ENCODE data around the gene IMPA2. TPM values are rescaled to one million over a fixed set of nuclear protein-coding genes. Genes with fewer than 3 reads are reported as not detected.
"Not testable (repeated sequence)": the region's sequence is repeated elsewhere in the genome, so short reads cannot be mapped to it uniquely, and the experiment has no call there.

IMPA2 gene
- total RNA-seq, 1 experiment from 2014 or later, result 55.8 TPM

DNA sequence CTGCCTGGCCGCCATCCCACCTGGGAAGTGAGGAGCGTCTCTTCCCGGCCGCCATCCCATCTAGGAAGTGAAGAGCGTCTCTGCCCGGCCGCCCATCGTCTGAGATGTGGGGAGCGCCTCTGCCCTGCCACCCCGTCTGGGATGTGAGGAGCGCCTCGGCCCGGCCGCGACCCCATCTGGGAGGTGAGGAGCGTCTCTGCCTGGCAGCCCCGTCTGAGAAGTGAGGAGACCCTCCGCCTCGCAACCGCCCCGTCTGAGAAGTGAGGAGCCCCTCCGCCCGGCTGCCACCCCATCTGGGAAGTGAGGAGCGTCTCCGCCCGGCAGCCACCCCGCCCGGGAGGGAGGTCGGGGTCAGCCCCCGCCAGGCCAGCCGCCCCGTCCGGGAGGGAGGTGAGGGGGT, 21.7 kb upstream of the IMPA2 start:
- DNase-seq (ENCODE audit: low spot score); in situ Hi-C loops (cut with HindIII; ENCODE audit: low sequenced_read_pairs): not testable (repeated sequence)

DNA sequence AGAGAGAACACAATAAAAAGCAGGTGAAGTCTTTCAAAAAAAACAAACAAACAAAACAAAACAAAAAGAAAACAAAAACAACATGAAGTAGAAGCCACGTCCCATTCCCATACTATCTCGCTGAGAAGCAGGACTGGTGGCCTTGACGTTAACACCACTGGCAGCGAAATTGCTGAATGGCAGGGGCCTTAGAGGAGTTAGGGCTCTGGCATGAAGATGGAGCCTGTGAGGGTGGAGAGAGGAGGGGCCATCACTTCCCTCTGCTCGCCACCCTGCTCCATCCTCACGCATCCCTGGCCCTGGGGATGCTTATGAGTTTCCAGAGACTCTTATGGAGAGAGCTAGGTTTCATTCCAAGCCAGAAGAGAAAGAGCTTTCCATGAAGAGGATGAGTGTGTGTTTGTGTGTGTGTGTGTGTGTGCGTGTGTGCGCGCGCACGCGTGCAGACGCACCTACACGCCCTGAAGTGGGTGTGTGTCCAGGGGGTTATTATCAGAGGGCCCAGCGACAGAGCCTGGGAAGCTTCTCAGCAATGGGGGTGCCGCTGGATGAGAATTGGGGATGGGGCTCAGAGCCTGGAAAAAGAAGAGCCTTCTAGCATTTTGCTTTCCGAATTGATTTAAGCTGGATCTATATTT, 20.4 kb upstream of the IMPA2 start:
- no peak for DNase-seq (ENCODE audit: low spot score)
- in situ Hi-C loops (cut with HindIII; ENCODE audit: low sequenced_read_pairs), result no loop called here

DNA sequence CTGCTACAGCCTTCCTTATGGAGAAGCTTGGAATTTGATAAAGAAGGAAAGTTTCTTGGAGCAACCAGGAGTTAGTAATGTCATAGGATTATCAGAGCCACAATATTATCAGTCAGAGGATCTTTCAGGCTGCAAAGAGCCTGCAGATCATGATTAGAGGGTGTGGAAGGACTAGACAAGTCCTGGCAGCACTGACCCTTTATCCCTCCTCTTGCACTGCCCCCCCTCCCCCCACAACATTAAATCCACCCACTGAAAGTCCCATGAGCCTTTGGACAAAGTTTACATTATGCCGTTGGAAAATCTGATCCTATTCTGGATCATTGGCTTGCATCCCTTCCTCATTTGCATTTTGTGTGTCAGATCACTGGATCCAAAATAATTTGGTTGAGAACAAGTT, 18.7 kb upstream of the IMPA2 start:
- in situ Hi-C loops (cut with HindIII; ENCODE audit: low sequenced_read_pairs), result no loop called here
- DNase-seq (ENCODE audit: low spot score), result no peak

DNA sequence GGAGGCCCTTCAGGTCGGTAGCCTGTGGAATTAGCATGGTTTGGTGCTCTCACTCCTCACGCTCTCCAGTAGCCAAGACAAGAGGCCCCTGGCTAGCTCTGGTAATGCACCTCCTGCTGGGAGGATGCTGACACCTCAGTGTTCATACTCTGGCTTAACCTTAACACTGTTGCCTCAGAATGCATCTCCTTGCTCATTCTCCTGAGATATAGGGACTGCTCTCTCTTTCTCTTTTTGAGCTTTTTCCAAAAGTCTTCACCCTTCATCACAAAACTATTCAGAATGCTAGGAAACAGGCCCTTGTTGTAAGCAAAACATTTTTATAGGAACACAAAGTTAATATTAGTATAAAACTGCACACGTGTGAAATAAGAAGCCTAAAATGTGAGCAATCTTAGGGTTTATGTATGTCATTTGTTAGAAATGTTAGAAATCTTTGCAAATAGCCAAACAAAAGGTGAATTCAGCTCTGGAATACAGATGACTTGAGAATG, 17.3 kb upstream of the IMPA2 start:
- in situ Hi-C loops (cut with HindIII; ENCODE audit: low sequenced_read_pairs), result no loop called here
- DNase-seq (ENCODE audit: low spot score), result no peak

DNA sequence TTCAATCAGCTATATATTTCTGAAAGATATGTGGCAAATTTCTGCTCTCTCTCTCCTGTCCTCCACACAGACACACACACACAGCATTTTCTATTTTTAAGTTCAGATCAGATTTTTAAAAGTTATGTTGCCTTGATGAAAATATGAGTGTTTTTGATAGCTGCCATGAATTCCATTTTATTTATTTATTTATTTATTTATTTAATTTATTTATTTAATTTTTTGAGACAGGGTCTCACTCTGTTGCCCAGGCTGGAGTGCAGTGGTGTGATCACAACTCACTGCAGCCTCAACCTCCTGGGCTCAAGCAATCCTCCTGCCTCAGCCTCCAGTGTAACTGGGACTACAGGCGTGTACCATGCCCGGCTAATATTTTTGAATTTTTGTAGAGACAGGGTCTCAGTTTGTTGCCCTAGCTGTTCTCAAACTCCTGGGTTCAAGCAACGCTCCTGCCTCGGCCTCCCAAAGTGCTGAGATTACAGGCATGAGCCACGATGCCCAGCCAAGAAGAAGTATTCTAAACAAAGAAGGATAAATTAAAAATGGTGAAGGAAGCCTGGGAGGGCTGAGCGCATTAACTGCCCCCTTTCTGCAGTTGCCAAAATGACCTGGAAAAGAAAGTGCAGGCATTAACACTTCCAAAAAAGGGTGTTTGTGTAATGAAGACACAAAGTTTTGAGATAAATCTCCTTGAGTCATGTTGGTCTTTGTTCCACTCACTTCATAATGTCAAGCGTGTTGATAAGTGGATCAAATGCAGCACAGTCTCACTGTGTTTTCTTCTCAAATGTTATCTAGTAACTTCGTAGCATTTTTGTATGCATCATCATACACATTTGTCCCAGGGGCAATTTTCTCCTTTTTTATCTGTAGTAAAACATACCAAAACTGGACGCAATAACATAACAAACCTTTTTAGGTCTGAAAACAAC, 11.1 kb upstream of the IMPA2 start:
- no peak for DNase-seq (ENCODE audit: low spot score)
- in situ Hi-C loops (cut with HindIII; ENCODE audit: low sequenced_read_pairs), result no loop called here

DNA sequence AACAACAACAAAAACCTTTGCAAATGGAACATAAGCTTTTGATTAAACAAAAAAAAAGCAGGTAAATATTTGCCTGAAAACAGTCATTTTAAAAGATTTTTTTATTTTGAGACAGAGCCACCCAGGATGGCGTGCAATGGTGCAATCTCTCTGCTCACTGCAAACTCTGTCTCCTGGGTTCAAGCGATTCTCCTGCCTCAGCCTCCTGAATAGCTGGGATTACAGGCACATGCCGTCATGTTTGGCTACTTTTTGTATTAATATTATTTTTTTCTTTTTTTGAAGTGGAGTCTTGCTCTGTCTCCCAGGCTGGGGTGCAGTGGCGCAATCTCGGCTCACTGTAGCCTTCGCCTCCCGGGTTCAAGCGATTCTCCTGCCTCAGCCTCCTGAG, 10.5 kb upstream of the IMPA2 start:
- DNase-seq (ENCODE audit: low spot score); in situ Hi-C loops (cut with HindIII; ENCODE audit: low sequenced_read_pairs): not testable (repeated sequence)

DNA sequence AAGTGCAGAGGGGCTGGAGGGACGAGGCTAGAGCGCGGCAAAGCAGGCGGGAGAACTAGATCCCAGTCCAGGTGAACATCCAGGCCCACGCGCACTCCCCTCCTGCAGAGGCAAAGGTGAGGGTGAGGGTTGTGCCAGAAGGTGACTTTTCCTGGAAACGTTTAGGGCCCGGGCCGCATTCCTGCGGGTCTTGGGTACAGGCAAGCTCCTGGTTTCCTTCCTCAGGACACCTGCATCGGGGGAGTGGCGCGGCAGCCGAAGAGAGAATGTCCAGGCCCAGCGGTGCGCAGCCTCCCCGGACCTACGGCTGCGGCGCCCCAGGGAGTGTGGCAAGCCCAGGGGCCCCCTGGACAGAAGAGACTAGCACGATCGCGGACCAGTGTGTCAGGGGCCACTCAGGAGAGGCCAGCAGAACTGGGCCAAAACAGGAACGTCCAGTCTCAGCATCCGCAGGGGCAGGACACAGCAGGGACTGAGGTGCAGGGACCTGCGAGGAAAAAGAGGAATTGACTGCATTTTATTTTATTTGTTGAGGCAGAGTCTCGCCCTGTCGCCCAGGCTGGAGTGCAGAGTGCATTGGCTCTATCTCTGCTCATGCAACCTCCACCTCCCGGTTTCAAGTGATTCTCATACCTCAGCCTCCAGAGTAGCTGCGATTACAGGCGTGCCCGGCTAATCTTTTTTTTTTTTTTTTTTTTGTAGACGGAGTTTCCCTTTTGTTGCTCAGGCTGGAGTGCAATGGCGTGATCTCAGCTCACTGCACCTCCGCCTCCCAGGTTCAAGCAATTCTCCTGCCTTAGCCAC, 8.7 kb upstream of the IMPA2 start:
- in situ Hi-C loops (cut with HindIII; ENCODE audit: low sequenced_read_pairs), result no loop called here
- DNase-seq (ENCODE audit: low spot score), result no peak

DNA sequence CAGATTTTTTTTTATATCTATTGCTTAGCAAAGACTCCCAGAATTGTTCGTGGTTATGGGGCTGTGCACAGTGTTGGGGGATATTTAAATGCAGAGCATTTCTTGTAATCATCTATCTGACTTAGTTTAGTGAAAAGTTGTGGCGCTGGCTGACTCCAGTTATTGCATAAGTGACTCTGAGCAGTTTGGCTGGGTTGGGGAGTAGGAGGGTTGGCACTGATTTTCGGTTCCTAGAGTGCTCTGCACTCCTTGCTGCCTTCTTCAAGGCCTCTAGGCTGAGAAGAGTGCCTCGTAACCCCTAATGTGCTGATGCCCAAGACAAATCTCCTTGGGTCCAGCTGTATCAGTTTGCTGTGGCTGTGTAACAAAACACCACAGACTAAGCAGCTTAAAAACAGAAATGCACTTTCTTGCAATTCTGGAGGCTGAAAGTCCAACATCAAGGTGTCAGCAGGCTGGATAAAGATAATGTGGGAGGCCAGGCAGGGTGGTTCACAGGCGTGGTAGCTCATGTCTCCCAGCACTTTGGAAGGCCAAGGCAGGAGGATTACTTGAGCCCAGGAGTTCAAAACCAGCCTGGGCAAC, 6.5 kb upstream of the IMPA2 start:
- no peak for DNase-seq (ENCODE audit: low spot score)
- in situ Hi-C loops (cut with HindIII; ENCODE audit: low sequenced_read_pairs), result no loop called here

DNA sequence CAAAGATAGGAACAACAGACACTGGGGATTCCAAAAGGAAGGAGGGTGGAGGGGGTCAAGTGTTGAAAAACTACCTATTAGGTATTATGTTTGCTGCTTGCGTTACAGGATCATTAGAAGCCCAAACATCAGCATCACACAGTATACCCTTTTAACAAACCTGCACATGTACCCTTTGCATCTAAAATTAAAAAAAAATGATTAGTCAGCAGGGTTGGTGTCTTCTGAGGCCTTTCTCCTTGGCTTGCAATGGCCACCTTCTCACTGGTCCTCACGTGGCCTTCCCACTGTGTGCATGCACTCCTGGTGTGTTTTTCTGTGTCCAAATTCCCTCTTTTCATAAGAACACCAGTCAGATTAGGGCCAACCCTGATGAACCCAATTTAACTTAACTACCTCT, 5.6 kb upstream of the IMPA2 start:
- in situ Hi-C loops (cut with HindIII; ENCODE audit: low sequenced_read_pairs), result no loop called here
- DNase-seq (ENCODE audit: low spot score), result no peak

DNA sequence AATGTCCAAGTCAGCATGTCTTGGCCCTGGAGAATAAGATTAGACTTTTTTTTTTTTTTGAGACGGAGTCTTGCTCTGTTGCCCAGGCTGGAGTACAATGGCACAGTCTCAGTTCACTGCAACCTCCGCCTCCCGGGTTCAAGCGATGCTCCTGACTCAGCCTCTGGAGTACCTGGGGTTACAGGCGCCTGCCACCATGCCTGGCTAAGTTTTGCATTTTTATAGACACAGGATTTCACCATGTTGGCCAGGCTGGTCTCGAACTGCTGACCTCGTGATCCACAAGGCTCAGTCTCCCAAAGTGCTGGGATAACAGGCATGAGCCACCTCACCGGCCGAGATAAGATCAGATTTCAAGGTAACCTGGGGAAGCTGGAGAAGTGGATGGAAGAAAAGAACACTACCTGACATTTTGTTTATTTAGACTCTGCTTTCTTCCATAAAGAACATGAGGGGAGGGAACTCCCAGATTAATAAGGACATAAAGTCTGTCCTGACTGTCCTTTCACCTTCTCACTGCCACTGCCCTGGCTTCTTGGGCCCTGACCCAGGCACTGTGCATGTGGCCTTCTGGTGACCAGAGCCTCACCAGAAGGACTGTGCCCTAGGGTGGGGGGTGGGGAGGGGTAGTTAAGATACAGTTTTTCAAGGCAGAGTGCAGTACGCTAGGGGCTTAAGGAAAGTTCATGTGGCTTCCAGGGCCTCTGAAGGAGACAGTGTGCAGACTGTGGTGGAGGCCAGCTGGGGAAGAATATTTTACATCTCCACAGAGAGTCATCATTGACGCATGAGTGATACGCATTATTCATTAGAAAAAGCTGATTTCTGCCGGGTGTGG, 4.8 kb upstream of the IMPA2 start:
- in situ Hi-C loops (cut with HindIII; ENCODE audit: low sequenced_read_pairs), result no loop called here
- no peak for DNase-seq (ENCODE audit: low spot score)

DNA sequence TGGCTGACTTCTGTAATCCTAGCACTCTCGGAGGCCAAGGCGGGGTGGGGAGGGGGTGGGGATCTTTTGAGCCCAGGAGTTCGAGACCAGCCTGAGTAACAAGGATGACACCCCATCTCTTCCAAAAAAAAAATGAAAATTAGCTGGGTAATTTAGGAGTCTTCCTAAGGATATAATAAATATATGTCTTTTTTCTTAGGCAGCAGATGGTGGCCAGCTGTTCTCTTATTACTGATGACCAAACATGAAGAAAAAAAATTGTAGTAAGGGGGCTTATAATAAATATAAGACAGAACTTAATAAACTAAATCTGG, 4.2 kb upstream of the IMPA2 start:
- in situ Hi-C loops (cut with HindIII; ENCODE audit: low sequenced_read_pairs), result no loop called here

DNA sequence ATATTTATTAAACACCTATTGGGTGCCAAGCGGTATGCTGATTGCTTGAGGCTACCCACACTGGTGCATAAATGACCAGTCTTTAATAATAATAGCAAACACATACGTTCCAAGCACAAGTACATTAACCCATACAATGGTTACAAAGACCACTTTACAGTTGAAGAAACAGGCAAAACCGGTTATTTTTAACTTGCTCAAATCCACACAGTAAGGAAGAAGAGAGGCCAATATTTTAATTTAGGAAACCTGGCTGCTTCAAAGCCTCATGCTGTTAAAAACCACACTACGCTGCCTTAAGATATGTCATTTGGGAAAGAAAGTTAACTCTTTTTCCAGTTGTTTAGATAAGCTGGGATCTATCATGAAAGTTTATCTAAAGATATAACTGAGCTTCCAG, 2.4 kb upstream of the IMPA2 start:
- no peak for DNase-seq (ENCODE audit: low spot score)
- in situ Hi-C loops (cut with HindIII; ENCODE audit: low sequenced_read_pairs), result no loop called here

More for the DNA sequence above, 4.2 kb upstream of the IMPA2 start:
- DNase-seq (ENCODE audit: low spot score), result no peak

DNA sequence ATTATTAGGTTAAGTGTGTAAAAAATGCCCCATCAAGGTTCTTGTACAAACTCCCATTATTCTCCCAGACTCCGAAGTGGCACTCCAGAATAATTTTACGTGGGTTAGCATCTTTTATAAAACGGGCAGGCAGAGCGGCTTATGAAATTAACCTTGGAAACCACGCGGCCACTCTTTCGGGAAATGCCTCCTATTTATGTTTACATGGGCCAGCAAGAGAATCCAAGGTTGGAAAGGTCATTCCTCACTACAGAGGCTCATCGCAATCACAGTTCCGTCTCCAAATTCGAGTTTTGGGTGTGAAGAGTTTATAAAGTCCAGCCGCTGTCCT, 1.2 kb upstream of the IMPA2 start:
- no peak for DNase-seq (ENCODE audit: low spot score)
- in situ Hi-C loops (cut with HindIII; ENCODE audit: low sequenced_read_pairs), result no loop called here

DNA sequence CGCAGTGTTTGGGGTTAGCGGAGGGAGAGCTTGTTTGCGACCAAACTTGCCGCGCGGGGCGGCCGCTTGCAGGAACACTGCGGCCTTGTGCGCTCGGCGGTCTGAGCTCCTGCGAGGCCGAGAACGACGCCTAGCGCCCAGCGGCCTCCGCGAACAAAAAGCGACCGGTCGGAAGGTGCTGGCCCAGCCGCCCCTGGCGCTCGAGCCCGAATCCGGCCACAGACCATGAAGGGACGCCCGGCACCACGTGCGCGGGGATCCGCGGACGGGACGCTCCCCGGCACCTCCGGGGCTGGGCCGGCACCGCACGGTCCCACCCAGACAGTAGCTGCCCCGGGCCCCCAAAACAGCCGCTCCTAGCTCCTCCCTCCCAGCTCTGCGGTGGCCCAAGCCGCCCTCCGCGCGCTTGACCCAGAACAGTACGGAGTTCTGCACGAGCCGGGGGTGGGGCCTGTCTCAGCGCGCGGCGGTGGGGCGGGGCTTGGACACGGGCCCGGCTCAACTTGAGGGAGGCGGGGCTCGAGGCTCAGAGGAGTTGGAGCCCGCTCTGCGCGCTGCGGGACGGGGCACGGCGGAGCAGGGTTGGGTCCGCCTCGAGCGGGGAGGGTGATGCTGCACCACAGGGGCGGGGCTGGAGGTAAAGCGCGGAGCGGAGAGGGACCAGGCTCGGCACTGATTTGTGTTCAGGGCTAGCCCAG, 664 bp upstream of the IMPA2 start:
- DNase-seq (ENCODE audit: low spot score), result peak; percentile 84
- in situ Hi-C loops (cut with HindIII; ENCODE audit: low sequenced_read_pairs), result no loop called here

DNA sequence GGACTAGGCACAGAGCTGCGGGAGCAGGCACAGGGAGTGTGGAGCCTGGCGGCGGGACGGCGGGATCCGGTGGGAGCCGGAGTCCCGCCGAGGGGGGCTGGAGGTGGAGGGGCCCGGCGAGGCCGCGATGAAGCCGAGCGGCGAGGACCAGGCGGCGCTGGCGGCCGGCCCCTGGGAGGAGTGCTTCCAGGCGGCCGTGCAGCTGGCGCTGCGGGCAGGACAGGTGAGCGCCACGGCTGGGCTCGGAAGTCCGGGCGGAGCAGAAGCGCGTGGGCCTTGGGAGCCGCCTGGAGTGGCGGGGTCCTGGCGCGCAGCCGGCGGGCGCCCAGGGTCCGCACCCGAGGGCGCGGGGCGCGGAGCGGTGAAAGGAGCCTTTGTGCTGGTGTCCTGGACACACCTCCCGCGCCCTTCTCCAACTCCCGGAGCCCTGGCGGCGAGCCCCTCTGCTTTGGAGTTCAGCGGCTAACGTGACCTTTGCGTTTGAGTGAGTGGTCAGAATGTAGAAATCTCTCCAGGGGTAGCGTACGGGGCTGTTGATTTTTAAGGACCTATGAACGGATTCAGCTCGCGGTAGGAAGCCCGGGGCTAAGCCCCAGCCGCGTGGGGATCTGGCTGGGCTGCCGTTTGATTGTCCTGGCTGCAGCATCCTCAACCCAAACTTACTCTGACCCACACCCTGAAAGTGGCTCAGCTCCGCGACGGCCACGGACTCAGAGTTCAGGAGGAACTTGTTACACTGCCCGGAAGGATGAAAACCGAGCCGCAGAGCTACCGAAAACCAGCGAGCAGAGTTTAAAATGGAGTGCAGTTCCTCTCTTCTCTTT, 448 bp downstream of the IMPA2 start:
- DNase-seq (ENCODE audit: low spot score), result peak; percentile 8
- in situ Hi-C loops (cut with HindIII; ENCODE audit: low sequenced_read_pairs), result no loop called here

DNA sequence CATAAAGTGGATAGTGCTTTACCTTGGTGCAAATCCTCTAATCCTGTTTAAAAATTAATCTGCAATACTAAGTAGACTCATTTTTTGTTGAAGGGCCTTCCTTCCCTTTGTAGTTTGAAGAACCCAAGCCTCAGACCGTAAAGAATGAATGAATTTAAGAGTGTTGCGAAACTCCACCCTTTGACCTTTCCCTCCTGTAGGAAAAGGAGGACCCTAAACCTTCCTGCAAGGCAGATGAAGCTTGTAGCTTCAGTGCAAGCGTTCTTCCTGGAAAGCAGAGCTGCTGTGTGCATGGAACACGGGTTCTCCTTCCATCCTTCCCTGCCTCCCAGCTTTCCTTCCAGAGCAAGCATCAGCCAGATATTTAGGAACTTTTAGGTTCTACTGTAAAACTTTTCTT, 1.7 kb downstream of the IMPA2 start:
- no peak for DNase-seq (ENCODE audit: low spot score)
- in situ Hi-C loops (cut with HindIII; ENCODE audit: low sequenced_read_pairs), result no loop called here

DNA sequence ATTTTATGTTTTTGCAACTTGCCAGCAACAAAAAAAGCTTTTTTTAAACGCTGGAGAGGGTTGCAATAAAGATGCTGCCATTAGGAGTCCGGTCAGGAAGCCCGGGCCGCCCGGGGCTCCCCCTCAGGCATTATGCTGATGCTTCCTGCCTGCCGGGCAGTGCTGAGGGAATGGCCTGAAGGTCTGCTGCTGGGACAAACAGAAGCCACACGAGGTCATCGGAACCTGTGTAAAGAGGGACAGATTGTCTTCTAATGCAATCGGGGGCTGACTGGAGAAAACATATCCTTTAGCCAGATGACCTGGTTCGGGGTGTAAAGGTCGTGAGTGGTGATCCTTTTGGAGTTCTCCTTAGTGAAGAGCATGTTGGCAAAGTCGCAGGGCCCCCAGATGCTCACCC, 2.3 kb downstream of the IMPA2 start:
- DNase-seq (ENCODE audit: low spot score), result no peak
- in situ Hi-C loops (cut with HindIII; ENCODE audit: low sequenced_read_pairs), result no loop called here

DNA sequence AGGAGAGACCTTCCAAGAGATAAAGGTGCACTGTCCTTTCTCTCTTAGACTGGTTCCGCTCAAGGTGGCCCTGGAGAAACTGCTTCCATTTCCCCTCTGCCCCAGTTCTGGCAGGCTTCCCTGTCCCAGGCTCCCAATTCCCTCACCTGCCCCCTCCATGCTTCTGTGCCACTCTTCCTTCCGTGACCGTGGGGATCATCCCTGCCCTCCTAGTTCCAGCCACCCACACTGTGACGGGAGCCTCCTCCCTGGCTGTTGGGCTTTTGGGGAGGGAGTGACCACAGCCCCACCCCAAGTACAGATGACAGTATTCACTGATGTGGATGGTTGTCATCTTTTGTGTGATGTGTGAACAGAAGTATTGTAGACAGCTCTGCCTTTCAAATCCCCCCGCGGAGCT, 2.8 kb downstream of the IMPA2 start:
- in situ Hi-C loops (cut with HindIII; ENCODE audit: low sequenced_read_pairs), result no loop called here
- no peak for DNase-seq (ENCODE audit: low spot score)

Data from G401 (cell line).